AG09309 (cell line): Measurements from ENCODE around the gene EIF4G3.
"Not testable (repeated sequence)": the region's sequence is repeated elsewhere in the genome, so short reads cannot be mapped to it uniquely, and the experiment has no call there.

Experiments
- DNase-seq: peaks from one replicate; pipeline ENCODE4 v3.0.0-alpha.2; 2010; ENCODE audit warnings: low read depth
- H3K4me3 ChIP-seq: 2 replicates; pipeline ENCODE4 v1.5.1; 2011; ENCODE audit warnings: mild to moderate bottlenecking, low read depth, low read length, moderate library complexity; ENCODE audit not compliant: control insufficient read depth
- TF ChIP-seq, protein P1 (sequence below): IDR thresholded peaks from 2 replicates; pipeline ENCODE4 v1.5.1; 2011; ENCODE audit warnings: mild to moderate bottlenecking, low read depth, low read length, inconsistent platforms; ENCODE audit not compliant: insufficient read depth, control insufficient read depth; ENCODE audit errors: missing control alignments

EIF4G3 gene

GRCh38 chr1:20930427-20930826 is 246.3 kb downstream of the EIF4G3 start:
- TF ChIP-seq, protein P1, sequence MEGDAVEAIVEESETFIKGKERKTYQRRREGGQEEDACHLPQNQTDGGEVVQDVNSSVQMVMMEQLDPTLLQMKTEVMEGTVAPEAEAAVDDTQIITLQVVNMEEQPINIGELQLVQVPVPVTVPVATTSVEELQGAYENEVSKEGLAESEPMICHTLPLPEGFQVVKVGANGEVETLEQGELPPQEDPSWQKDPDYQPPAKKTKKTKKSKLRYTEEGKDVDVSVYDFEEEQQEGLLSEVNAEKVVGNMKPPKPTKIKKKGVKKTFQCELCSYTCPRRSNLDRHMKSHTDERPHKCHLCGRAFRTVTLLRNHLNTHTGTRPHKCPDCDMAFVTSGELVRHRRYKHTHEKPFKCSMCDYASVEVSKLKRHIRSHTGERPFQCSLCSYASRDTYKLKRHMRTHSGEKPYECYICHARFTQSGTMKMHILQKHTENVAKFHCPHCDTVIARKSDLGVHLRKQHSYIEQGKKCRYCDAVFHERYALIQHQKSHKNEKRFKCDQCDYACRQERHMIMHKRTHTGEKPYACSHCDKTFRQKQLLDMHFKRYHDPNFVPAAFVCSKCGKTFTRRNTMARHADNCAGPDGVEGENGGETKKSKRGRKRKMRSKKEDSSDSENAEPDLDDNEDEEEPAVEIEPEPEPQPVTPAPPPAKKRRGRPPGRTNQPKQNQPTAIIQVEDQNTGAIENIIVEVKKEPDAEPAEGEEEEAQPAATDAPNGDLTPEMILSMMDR = no peak
- no peak overlapping the region for H3K4me3 ChIP-seq
- DNase-seq = no peak

DNA sequence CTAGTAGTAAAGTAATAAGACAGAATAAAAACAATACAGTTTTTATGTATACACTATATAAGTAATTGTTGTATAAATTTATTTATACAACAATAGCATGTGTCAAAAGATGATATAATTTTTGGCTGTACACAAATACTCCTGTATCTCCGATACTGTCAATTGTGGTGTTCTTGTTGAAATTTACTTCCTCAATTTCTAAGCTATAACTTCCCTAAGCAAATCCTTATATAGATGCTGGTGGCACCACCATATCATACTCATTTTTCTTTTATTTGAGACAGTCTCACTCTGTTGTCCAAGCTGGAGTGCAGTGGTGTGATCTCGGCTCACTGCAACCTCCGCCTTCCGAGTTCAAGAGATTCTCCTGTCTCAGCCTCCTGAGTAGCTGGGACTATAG is 248.6 kb downstream of the EIF4G3 start:
- TF ChIP-seq, protein P1 = no peak
- H3K4me3 ChIP-seq = no peak overlapping the region
- DNase-seq = no peak

DNA sequence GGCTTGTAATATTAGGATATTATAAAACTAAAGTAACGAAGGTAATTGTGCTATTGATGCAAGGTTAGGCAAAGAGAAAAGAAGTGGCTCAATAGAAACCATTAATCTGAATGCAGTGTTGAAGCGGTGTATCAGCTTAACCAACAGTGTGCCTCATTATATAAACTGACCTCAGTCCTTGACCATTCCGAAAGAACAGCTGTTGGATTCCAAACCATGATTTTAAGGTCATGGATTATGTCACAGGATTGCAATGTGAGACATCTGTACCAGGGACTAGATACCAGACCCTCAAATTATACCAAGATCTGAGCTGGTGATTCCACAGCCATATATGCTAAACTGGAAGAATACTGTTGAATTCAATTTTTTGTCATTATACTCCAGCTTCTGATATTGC is 255.4 kb downstream of the EIF4G3 start:
- DNase-seq = no peak
- TF ChIP-seq, protein P1 = no peak
- H3K4me3 ChIP-seq = no peak overlapping the region

DNA sequence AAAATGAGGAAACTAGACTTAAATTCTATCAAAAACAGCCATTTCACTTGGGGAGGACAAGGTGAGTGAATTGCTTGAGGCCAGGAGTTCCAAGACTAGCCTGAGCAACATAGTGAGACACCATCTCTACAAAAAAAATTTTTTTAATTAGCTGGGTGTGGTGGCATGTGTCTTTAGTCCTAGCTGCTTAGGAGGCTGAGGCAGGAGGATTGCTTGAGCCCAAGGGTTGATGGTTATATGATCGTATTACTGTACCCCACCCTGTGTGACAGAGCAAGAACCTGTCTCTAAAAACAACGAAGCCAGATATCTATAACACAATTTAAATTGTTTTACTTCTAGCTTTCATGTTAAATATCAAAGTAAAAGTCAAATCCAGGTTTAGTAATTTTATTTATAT is 263.5 kb downstream of the EIF4G3 start:
- TF ChIP-seq, protein P1 = no peak
- DNase-seq = no peak
- no peak overlapping the region for H3K4me3 ChIP-seq

- not testable (repeated sequence) for DNase-seq, H3K4me3 ChIP-seq
Measured at GRCh38 chr1:20907526-20907925, 269.2 kb downstream of the EIF4G3 start.

DNA sequence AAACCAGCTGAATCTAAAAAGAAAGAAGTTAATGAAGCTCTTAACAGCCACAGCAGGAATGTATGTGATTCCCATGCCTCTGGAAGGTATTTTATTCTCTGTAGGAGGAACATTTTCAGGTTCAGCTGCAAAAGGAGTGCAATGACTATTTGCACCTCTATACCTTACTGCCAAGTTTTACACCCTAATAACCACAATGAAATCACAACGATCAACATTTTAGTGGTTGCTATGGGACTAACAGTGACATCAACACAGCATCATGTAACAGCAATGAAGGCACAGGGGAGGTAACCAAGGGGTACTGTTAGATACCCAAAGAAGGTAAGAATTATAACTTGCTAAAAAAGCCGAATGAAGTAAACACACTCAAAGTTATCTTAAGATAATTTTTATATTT is 273.3 kb downstream of the EIF4G3 start:
- no peak overlapping the region for H3K4me3 ChIP-seq
- TF ChIP-seq, protein P1 = no peak
- DNase-seq = no peak

DNA sequence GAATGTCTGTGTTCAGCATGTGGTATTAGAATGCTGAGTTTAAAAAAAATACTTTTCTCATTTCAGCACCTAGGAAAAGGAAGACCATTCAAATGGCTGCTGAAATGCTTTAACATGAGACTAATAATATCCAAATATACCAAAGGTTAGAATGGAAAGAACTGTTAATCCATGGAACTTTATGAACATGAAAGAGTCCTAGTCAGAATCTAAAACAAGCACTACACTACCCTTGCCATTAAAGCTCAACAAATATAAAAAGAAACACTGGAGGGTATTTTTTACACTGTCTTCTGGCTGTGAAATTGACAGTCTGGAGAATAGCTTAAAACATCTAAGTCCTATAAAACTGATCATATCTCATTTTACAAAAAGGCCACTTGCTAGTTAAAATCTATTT is 276.6 kb downstream of the EIF4G3 start:
- TF ChIP-seq, protein P1 = no peak
- no peak for DNase-seq

More for the DNA sequence above, 276.6 kb downstream of the EIF4G3 start:
- no peak overlapping the region for H3K4me3 ChIP-seq
